ENCODE results near the gene RUNX1. TPM values are rescaled to one million over a fixed set of nuclear protein-coding genes. Genes with fewer than 3 reads are reported as not detected.

RUNX1 gene
- total RNA-seq, 4 donors from 2014 or later, result 3.9 to 14.5 (median 5.8) TPM

GRCh38 chr21:35025206-35026152 is 23.6 kb downstream of the RUNX1 start:
- WGBS, 2 donors (ENCODE audit: low coverage in 1 of 2), result 74 to 82% methylated on average over 8 to 12 of the region's 12 CpGs
- peaks cover 21% of the 10 kb centered on the region for H3K27me3 ChIP-seq
- H3K4me3 ChIP-seq, result no peak overlapping the region
- H3K36me3 ChIP-seq, result no peaks in the 10 kb centered on the region
- no peak overlapping the region for H3K27ac ChIP-seq
- H3K9me3 ChIP-seq, result no peaks in the 10 kb centered on the region
- no peak for TF ChIP-seq POLR2AphosphoS5 (IDR thresholded peaks at IDR 0.05)
- no peak for TF ChIP-seq CTCF (IDR thresholded peaks at IDR 0.05)
- TF ChIP-seq EP300 (IDR thresholded peaks at IDR 0.05), result no peak
- no peak for TF ChIP-seq POLR2A (IDR thresholded peaks at IDR 0.05)
- H3K4me1 ChIP-seq, result peaks cover 0 to 13% (median 0%) of the 10 kb centered on the region in 3 donors
- ATAC-seq, result no peak

- ATAC-seq, result no peak
- no peaks in the 10 kb centered on the region for H3K36me3 ChIP-seq
- no peak overlapping the region for H3K4me3 ChIP-seq
- H3K27me3 ChIP-seq, result peaks cover 21% of the 10 kb centered on the region
- H3K9me3 ChIP-seq, result no peaks in the 10 kb centered on the region
- H3K4me1 ChIP-seq, result peaks cover 0 to 13% (median 0%) of the 10 kb centered on the region in 3 donors
- no peak overlapping the region for H3K27ac ChIP-seq
- no peak for TF ChIP-seq EP300 (IDR thresholded peaks at IDR 0.05)
- no peak for TF ChIP-seq CTCF (IDR thresholded peaks at IDR 0.05)
- TF ChIP-seq POLR2AphosphoS5 (IDR thresholded peaks at IDR 0.05), result no peak
- no peak for TF ChIP-seq POLR2A (IDR thresholded peaks at IDR 0.05)
These were observed 24.6 kb downstream of the RUNX1 start for GRCh38 chr21:35024513-35024912.

DNA sequence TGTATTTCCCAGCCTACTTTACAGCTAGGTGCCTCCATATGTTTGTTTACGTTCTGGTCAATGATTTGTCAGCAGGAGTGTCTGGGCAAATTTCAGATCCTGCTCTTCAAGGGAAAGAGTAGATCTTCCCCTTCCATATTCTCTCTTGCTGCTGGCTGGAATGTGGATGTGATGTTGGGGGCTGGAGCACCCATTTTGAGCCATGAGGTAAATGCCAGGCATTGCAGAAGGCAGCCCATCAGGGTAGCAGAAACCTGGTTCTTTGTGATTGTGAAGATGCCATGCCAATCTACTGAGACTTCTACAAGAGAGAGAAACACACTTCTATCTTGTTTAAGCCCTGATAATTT is 25.1 kb downstream of the RUNX1 start:
- Histone ChIP-seq H3K4me1 (peaks cover 0 to 13% (median 0%) of the 10 kb centered on the region in 3 donors), H3K36me3 (no peaks in the 10 kb centered on the region), H3K27me3 (peaks cover 21% of the 10 kb centered on the region), H3K27ac (no peak overlapping the region), H3K9me3 (no peaks in the 10 kb centered on the region), H3K4me3 (no peak overlapping the region)
- 88 to 100% methylated on average over 1 of the region's 1 CpG for WGBS, 2 donors (ENCODE audit: low coverage in 1 of 2)
- TF ChIP-seq EP300 (IDR thresholded peaks at IDR 0.05) (no peak), POLR2A (IDR thresholded peaks at IDR 0.05) (no peak), CTCF (IDR thresholded peaks at IDR 0.05) (no peak), POLR2AphosphoS5 (IDR thresholded peaks at IDR 0.05) (no peak)
- ATAC-seq, result no peak

- H3K27ac ChIP-seq, result no peak overlapping the region
- ATAC-seq, result no peak
- no peaks in the 10 kb centered on the region for H3K36me3 ChIP-seq
- peaks cover 21% of the 10 kb centered on the region for H3K27me3 ChIP-seq
- H3K9me3 ChIP-seq, result no peaks in the 10 kb centered on the region
- H3K4me1 ChIP-seq, result peaks cover 0 to 13% (median 0%) of the 10 kb centered on the region in 3 donors
- H3K4me3 ChIP-seq, result no peak overlapping the region
- TF ChIP-seq POLR2A (IDR thresholded peaks at IDR 0.05), result no peak
- TF ChIP-seq EP300 (IDR thresholded peaks at IDR 0.05), result no peak
- TF ChIP-seq CTCF (IDR thresholded peaks at IDR 0.05), result no peak
- TF ChIP-seq POLR2AphosphoS5 (IDR thresholded peaks at IDR 0.05), result no peak
- 100% methylated on average over 1 of the region's 3 CpGs for WGBS, 2 donors (ENCODE audit: low coverage in 1 of 2)
These were observed 25.6 kb downstream of the RUNX1 start for GRCh38 chr21:35023396-35024070.
